Measurements from ENCODE around the gene TGFBI. TPM values are rescaled to one million over a fixed set of nuclear protein-coding genes. Genes with fewer than 3 reads are reported as not detected.
A peak's percentile ranks its signal among the peaks of the same experiment; 100 is the strongest.

The TGFBI gene
- total RNA-seq, 2 donors from 2014 or later, result 47.5 to 63.3 TPM

DNA sequence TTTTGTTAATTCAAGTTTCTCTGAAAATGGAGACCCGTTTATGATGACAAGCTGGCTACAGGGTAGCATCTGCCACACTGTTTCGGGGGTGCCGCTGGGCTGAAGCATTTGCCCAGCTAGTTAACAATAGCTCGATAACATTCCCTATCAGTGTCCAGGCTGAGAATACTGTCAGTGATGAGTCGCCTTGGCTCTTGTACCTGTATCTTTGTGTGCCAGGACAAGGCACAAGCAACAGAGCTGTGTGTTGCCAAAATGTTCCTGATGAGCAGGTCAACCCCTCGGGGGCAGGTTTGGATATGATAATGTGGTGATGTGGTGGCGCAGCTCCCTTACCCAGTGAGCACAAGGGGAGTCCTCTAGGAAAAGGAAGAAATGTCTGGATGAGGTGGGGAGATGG lies 7.0 kb downstream of the TGFBI start:
- TF ChIP-seq, protein P1, sequence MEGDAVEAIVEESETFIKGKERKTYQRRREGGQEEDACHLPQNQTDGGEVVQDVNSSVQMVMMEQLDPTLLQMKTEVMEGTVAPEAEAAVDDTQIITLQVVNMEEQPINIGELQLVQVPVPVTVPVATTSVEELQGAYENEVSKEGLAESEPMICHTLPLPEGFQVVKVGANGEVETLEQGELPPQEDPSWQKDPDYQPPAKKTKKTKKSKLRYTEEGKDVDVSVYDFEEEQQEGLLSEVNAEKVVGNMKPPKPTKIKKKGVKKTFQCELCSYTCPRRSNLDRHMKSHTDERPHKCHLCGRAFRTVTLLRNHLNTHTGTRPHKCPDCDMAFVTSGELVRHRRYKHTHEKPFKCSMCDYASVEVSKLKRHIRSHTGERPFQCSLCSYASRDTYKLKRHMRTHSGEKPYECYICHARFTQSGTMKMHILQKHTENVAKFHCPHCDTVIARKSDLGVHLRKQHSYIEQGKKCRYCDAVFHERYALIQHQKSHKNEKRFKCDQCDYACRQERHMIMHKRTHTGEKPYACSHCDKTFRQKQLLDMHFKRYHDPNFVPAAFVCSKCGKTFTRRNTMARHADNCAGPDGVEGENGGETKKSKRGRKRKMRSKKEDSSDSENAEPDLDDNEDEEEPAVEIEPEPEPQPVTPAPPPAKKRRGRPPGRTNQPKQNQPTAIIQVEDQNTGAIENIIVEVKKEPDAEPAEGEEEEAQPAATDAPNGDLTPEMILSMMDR (IDR thresholded peaks at IDR 0.05), result no peak
- no peaks in the 10 kb centered on the region for H3K36me3 ChIP-seq
- H3K9ac ChIP-seq (ENCODE audit: low read depth in 2 of 2, low read length in 2 of 2), result no peak overlapping the region
- intact Hi-C loops (cut with DNase I), result no loop called here
- no peaks in the 10 kb centered on the region for H3K9me3 ChIP-seq
- H3K4me3 ChIP-seq, result no peak overlapping the region
- no peaks in the 10 kb centered on the region for H3K27me3 ChIP-seq
- peaks cover 16% of the 10 kb centered on the region for H3K4me1 ChIP-seq
- DNase-seq, result no peak
- H3K27ac ChIP-seq, result no peak overlapping the region

DNA sequence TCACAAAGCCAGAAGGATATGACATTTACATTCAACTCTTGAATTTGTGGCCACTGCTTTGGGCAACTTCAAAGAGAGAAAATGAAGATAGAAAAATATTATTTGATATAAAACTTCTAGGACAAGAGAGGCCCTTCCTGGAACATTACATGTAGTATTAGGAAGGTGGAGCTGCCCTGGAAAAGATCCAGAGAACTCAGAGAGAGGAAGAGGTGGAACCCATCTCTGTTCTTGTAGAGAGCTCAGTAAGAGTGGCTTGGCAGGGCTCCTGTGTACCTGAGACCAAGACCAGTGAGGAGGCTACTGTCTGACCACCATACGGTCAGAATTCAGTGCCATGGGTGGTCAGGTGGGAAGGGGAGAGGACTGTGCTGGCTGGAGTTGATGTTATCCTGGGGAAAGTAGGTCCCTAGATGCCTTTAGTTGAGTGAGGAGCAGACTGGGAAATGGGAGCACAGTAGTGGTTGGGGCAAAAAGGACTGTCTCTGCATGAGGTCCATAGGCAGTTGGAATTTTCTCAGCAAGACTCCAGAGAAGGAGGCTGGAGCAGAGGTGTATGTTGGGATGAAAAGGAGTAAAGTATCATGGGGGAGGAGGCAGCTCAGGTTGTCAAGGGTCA lies 7.6 kb downstream of the TGFBI start:
- Histone ChIP-seq H3K9ac (ENCODE audit: low read depth in 2 of 2, low read length in 2 of 2) (peak overlapping the region in 1 of 2 donors; percentile 35), H3K9me3 (no peaks in the 10 kb centered on the region)

DNA sequence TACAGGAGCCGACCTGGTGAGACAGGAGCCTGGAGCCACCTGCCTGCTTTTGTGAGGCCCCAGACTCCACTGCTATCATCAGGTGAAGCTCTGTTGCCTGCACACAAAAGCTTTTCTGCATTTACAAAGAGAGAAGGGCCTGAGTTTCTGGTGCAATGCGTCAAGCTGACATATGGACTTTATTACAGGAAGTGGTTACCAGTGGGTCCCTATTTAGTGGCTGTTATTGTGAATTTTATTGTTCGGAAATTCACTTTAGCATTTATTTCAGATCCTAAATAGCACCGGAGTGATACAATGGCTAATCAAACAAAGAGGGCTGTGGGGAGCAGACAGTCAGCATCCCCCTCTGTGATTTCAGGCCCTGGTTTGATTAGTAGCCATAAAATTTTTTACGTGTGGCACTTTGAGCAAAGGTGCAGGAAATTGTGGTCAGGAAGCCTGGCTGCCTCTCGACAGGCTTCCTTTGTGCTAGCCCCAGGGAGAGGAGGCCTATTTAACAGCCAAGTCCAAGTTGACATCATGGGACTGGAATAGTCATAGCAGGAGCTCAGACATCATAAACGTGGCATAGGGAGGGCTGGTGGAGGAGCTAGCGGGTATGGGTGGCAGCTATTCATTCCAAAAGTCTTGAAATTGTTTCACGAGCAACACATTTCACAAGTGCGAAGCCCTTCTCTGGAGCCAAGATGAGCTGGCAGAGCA lies 8.4 kb downstream of the TGFBI start:
- Histone ChIP-seq H3K4me1 (peaks cover 24% of the 10 kb centered on the region), H3K9me3 (no peaks in the 10 kb centered on the region), H3K9ac (ENCODE audit: low read depth in 2 of 2, low read length in 2 of 2) (peak overlapping the region in 1 of 2 donors; percentile 35), H3K27me3 (no peaks in the 10 kb centered on the region), H3K27ac (peak overlapping the region; percentile 48), H3K4me3 (no peak overlapping the region), H3K36me3 (no peaks in the 10 kb centered on the region)
- intact Hi-C loops (cut with DNase I), result no loop called here
- TF ChIP-seq, protein P1 (IDR thresholded peaks at IDR 0.05), result no peak
- peak; percentile 56 for DNase-seq

More for the DNA sequence above, 7.6 kb downstream of the TGFBI start:
- no peak overlapping the region for H3K4me3 ChIP-seq
- DNase-seq, result no peak
- peak overlapping the region; percentile 48 for H3K27ac ChIP-seq
- H3K36me3 ChIP-seq, result no peaks in the 10 kb centered on the region
- peaks cover 22% of the 10 kb centered on the region for H3K4me1 ChIP-seq
- TF ChIP-seq, protein P1 (IDR thresholded peaks at IDR 0.05), result no peak
- no peaks in the 10 kb centered on the region for H3K27me3 ChIP-seq
- intact Hi-C loops (cut with DNase I), result no loop called here

DNA sequence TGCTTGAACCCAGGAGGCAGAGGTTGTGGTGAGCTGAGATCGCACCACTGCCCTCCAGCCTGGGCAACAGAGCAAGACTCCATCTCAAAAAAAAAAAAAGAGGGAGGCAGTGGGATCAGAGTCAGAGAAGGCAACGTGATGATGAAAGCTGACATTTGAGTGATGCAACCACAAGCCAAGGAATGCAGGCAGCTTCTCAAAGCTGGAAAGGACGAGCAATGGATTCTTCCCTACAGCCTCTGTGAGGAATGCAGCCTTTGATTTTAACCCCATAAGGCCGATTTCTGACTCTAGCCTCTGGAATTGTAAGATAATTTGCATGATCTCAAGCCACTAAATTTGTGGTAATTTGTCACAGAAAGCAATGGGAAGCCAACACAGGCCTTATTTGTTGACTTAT lies 9.8 kb downstream of the TGFBI start:
- Histone ChIP-seq H3K27me3 (no peaks in the 10 kb centered on the region), H3K9me3 (no peaks in the 10 kb centered on the region), H3K4me3 (no peak overlapping the region), H3K27ac (no peak overlapping the region), H3K36me3 (no peaks in the 10 kb centered on the region), H3K4me1 (peaks cover 24% of the 10 kb centered on the region), H3K9ac (ENCODE audit: low read depth in 2 of 2, low read length in 2 of 2) (no peak overlapping the region)
- no peak for DNase-seq
- TF ChIP-seq, protein P1 (IDR thresholded peaks at IDR 0.05), result no peak
- intact Hi-C loops (cut with DNase I), result no loop called here

DNA sequence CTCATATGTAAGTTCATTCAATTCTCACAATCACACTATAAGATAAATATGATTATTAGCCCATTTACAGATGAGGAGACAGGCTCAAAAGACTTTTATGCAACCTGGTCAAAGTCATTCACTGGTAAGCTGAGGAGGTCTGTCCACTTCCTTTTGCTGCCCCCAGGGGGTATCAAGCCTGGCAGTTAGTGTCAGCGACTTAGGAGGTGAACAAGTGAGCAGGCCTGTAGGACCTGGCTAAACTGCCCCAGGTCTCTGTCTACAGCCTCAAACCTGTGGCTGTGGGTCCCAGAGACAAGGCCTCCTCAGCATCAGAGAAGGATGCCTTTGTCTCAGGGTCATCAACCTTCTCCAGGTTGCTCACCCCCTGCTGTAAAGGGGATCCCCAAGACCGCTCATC lies 10.4 kb downstream of the TGFBI start:
- H3K27ac ChIP-seq, result no peak overlapping the region
- H3K4me3 ChIP-seq, result no peak overlapping the region
- H3K36me3 ChIP-seq, result no peaks in the 10 kb centered on the region
- H3K27me3 ChIP-seq, result no peaks in the 10 kb centered on the region
- H3K9me3 ChIP-seq, result no peaks in the 10 kb centered on the region
- DNase-seq, result no peak
- H3K9ac ChIP-seq (ENCODE audit: low read depth in 2 of 2, low read length in 2 of 2), result no peak overlapping the region
- peaks cover 24% of the 10 kb centered on the region for H3K4me1 ChIP-seq
- intact Hi-C loops (cut with DNase I), result no loop called here
- TF ChIP-seq, protein P1 (IDR thresholded peaks at IDR 0.05), result no peak

Measured in colonic mucosa (tissue), 4 donors.